HCT116 (cell line): Measurements from ENCODE around the gene ZDHHC14. TPM values are rescaled to one million over a fixed set of nuclear protein-coding genes. Genes with fewer than 3 reads are reported as not detected.

Experiments
- ATAC-seq: fragments of 200-7000 bp; cut with Tn5 transposase; 2 replicates; pipeline ENCODE4 v1.9.1; 2020; ENCODE audit warnings: mild to moderate bottlenecking, moderate library complexity
- BruUV-seq: library from RNA; stranded (reverse); fragments of 400-500 nt; replicated peaks from 2 replicates; lab custom pipeline; 2021; lab: Mats Ljungman, UMichigan
- CTCF ChIA-PET: fragments of 300-600 bp; sonication (Branson Sonifier 250); formaldehyde crosslinking; loops from one replicate; lab custom pipeline; 2021; ENCODE audit warnings: antibody characterized with exemption; lab: Charles Lee
- POLR2A ChIA-PET: fragments of 300-600, 350-600 bp; sonication (Branson Sonifier 250); formaldehyde crosslinking; loops from one replicate; lab custom pipeline; 2021; ENCODE audit warnings: antibody characterized with exemption; lab: Charles Lee
- RAD21 ChIA-PET, 2 experiments: fragments of 300-600 bp; sonication (Branson Sonifier 250); formaldehyde crosslinking; loops; one replicate each; lab custom pipeline; 2023; ENCODE audit warnings: low total read pairs in 2 of 2; ENCODE audit not compliant: uncharacterized antibody in 2 of 2, unreplicated experiment in 2 of 2, low non-redundant PET in 1 of 2; lab: Charles Lee
- DNase-seq: peaks from one replicate; pipeline ENCODE4 v3.0.0-alpha.2; 2010; ENCODE audit warnings: low read depth, low spot score
- H2AFZ ChIP-seq: fragments of 200-600 bp; shearing (Covaris generic), sonication (generic); 2 replicates; pipeline ENCODE4 v1.6.1; 2017; ENCODE audit warnings: low read depth, mixed run types, mixed read lengths, antibody characterized with exemption, low read length; ENCODE audit not compliant: poor library complexity, severe bottlenecking
- H3K27ac ChIP-seq: 2 replicates; pipeline ENCODE4 v1.5.1; 2012; ENCODE audit warnings: low read depth, low read length
- H3K27me3 ChIP-seq: fragments of 200-600 bp; sonication (generic); 2 replicates; pipeline ENCODE4 v1.6.1; 2016; ENCODE audit warnings: mixed run types, low read length, mixed read lengths; ENCODE audit not compliant: insufficient read depth
- H3K36me3 ChIP-seq, 2 experiments: fragments of 200-500 bp in 1 of 2; fragments of 200-600 bp in 1 of 2; sonication (Bioruptor generic) in 1 of 2; sonication (generic) in 1 of 2; 2 replicates each; pipeline versions ENCODE4 v1.5.1 to v1.6.1; 2014 to 2016; ENCODE audit warnings: low read length in 2 of 2, inconsistent platforms in 1 of 2, mixed read lengths in 1 of 2, mixed run types in 1 of 2; ENCODE audit not compliant: insufficient read depth in 2 of 2, control insufficient read depth in 1 of 2
- H3K4me1 ChIP-seq, 2 experiments: fragments of 200-600 bp in 1 of 2; sonication (generic) in 1 of 2; 2 replicates each; pipeline versions ENCODE4 v1.5.1 to v1.6.1; 2012 to 2017; ENCODE audit warnings: low read length in 2 of 2, inconsistent platforms in 1 of 2, mild to moderate bottlenecking in 1 of 2, mixed read lengths in 1 of 2, mixed run types in 1 of 2, moderate library complexity in 1 of 2; ENCODE audit not compliant: insufficient read depth in 2 of 2, control insufficient read depth in 1 of 2
- H3K4me2 ChIP-seq: fragments of 200-600 bp; sonication (generic); 2 replicates; pipeline ENCODE4 v1.6.1; 2017; ENCODE audit warnings: mixed run types, low read length, mixed read lengths
- H3K4me3 ChIP-seq, 2 experiments: fragments of 200-600 bp in 1 of 2; sonication (generic) in 1 of 2; replicated peaks in 1 of 2; 2 replicates each; pipeline ENCODE4 v1.5.1; 2011 to 2016; ENCODE audit warnings: low read length in 2 of 2, control low read depth in 1 of 2, low read depth in 1 of 2, mild to moderate bottlenecking in 1 of 2, mixed read lengths in 1 of 2, mixed run types in 1 of 2
- H3K79me2 ChIP-seq: fragments of 200-600 bp; sonication (generic); 2 replicates; pipeline ENCODE4 v1.6.1; 2017; ENCODE audit warnings: mild to moderate bottlenecking, mixed run types, low read length, moderate library complexity, mixed read lengths; ENCODE audit not compliant: insufficient read depth
- H3K9ac ChIP-seq: fragments of 200-600 bp; sonication (generic); 2 replicates; pipeline ENCODE4 v1.6.1; 2016; ENCODE audit warnings: low read length, mixed read lengths
- H3K9me2 ChIP-seq: fragments of 200-600 bp; sonication (generic), shearing (Covaris generic); 2 replicates; pipeline ENCODE4 v1.6.1; 2017; ENCODE audit warnings: mixed run types, mild to moderate bottlenecking, moderate library complexity; ENCODE audit not compliant: insufficient read depth
- H3K9me3 ChIP-seq, 2 experiments: fragments of 200-500 bp in 1 of 2; fragments of 200-600 bp in 1 of 2; sonication (Bioruptor generic) in 1 of 2; sonication (generic) in 1 of 2; 2 replicates each; pipeline ENCODE4 v1.6.1; 2014 to 2017; ENCODE audit warnings: low read length in 2 of 2, mixed read lengths in 2 of 2, inconsistent platforms in 1 of 2, low read depth in 1 of 2, mild to moderate bottlenecking in 1 of 2, mixed run types in 1 of 2, moderate library complexity in 1 of 2; ENCODE audit not compliant: control insufficient read depth in 1 of 2, insufficient read depth in 1 of 2
- H4K20me1 ChIP-seq: fragments of 200-600 bp; sonication (generic), shearing (Covaris generic); 2 replicates; pipeline ENCODE4 v1.6.1; 2017; ENCODE audit warnings: mixed run types, mild to moderate bottlenecking, moderate library complexity; ENCODE audit not compliant: insufficient read depth
- ATF3 ChIP-seq: IDR thresholded peaks from 2 replicates; pipeline ENCODE4 v1.6.1; 2012
- CEBPB ChIP-seq: IDR thresholded peaks from 2 replicates; pipeline ENCODE4 v1.6.1; 2012; ENCODE audit warnings: low read depth
- CTCF ChIP-seq, 3 experiments: fragments of 200-600 bp in 1 of 3; sonication (generic) in 1 of 3; IDR thresholded peaks in 2 of 3; conservative IDR thresholded peaks in 1 of 3; 2 replicates each; pipeline ENCODE4 v1.5.1; 2012 to 2017; ENCODE audit warnings: low read depth in 2 of 3, low read length in 2 of 3, antibody characterized with exemption in 1 of 3, borderline replicate concordance in 1 of 3, control low read depth in 1 of 3, mild to moderate bottlenecking in 1 of 3, mixed read lengths in 1 of 3, mixed run types in 1 of 3, moderate library complexity in 1 of 3; ENCODE audit not compliant: insufficient read depth in 1 of 3
- EZH2phosphoT487 ChIP-seq: fragments of 200-600 bp; IDR thresholded peaks from 2 replicates; pipeline ENCODE4 v1.6.1; 2018; ENCODE audit warnings: antibody characterized with exemption, borderline replicate concordance
- FOSL1 ChIP-seq: IDR thresholded peaks from 2 replicates; pipeline ENCODE4 v1.6.1; 2012; ENCODE audit warnings: low read depth
- MAX ChIP-seq: IDR thresholded peaks from 2 replicates; pipeline ENCODE4 v1.6.1; 2012
- POLR2A ChIP-seq: IDR thresholded peaks from 2 replicates; pipeline ENCODE4 v1.7.0; 2011; ENCODE audit warnings: borderline replicate concordance; ENCODE audit not compliant: insufficient read depth, insufficient read length; ENCODE audit errors: extremely low read depth
- POLR2AphosphoS5 ChIP-seq: IDR thresholded peaks from 2 replicates; pipeline ENCODE4 v1.6.1; 2011; ENCODE audit warnings: mild to moderate bottlenecking, low read depth, low read length, moderate library complexity
- RAD21 ChIP-seq: IDR thresholded peaks from 2 replicates; pipeline ENCODE4 v1.6.1; 2012; ENCODE audit warnings: low read depth, mild to moderate bottlenecking
- SIN3A ChIP-seq: IDR thresholded peaks from 2 replicates; pipeline ENCODE4 v1.6.1; 2012; ENCODE audit warnings: low read depth
- SP1 ChIP-seq: IDR thresholded peaks from 2 replicates; pipeline ENCODE4 v1.6.1; 2012; ENCODE audit warnings: low read depth
- SRF ChIP-seq: IDR thresholded peaks from 2 replicates; pipeline ENCODE4 v1.6.1; 2012; ENCODE audit warnings: low read depth
- YY1 ChIP-seq: IDR thresholded peaks from 2 replicates; pipeline ENCODE4 v1.6.1; 2011; ENCODE audit warnings: low read length, low read depth, moderate library complexity, mild to moderate bottlenecking; ENCODE audit not compliant: insufficient replicate concordance; ENCODE audit errors: extremely low read depth
- ZNF274 ChIP-seq: fragments of 200-500 bp; sonication (Bioruptor generic); IDR thresholded peaks from 2 replicates; pipeline ENCODE4 v1.6.1; 2014; ENCODE audit warnings: mild to moderate bottlenecking, low read depth, low read length, inconsistent platforms
- intact Hi-C: fragments of 100-400 bp; cut with micrococcal nuclease; formaldehyde crosslinking; loops from 2 replicates; pipeline ENCODE4 v1.10.0; 2022
- total RNA-seq: library from RNA; stranded (reverse); gene quantifications from one replicate; pipeline ENCODE4 v1.2.1, GENCODE V29; 2021; ENCODE audit not compliant: unreplicated experiment

ZDHHC14 gene
- total RNA-seq, 1 experiment from 2014 or later, result 5.3 TPM

- Histone ChIP-seq H3K4me1 (no peaks in the 10 kb centered on the region), H3K9ac (no peak overlapping the region), H4K20me1 (no peaks in the 10 kb centered on the region), H3K36me3 (no peaks in the 10 kb centered on the region), H3K4me3 (no peak overlapping the region), H3K9me2 (no peaks in the 10 kb centered on the region), H3K27me3 (no peaks in the 10 kb centered on the region), H2AFZ (no peak overlapping the region), H3K79me2 (no peaks in the 10 kb centered on the region), H3K4me2 (no peak overlapping the region), H3K27ac (no peak overlapping the region), H3K9me3 (no peaks in the 10 kb centered on the region)
- CTCF ChIA-PET, result no interaction called here
- BruUV-seq, result no TSS peak
- ATAC-seq (no peak), DNase-seq (no peak)
- TF ChIP-seq SIN3A, result no peak
- TF ChIP-seq SP1, result no peak
- no peak for TF ChIP-seq POLR2AphosphoS5
- no peak for TF ChIP-seq YY1
- TF ChIP-seq CTCF (IDR thresholded peaks at IDR 0.05 in 2 of 3, conservative IDR thresholded peaks at IDR 0.05 in 1 of 3; ENCODE audit: borderline replicate concordance in 1 of 3, insufficient read depth in 1 of 3, low read depth in 2 of 3, low read length in 2 of 3), result no peak
- no peak for TF ChIP-seq RAD21
- no peak for TF ChIP-seq MAX
- TF ChIP-seq ATF3, result no peak
- no peak for TF ChIP-seq FOSL1
- no peak for TF ChIP-seq EZH2phosphoT487
- no peak for TF ChIP-seq ZNF274
- no peak for TF ChIP-seq CEBPB
- no peak for TF ChIP-seq SRF
- no peak for TF ChIP-seq POLR2A
- POLR2A ChIA-PET, result no interaction called here
- intact Hi-C loops, result no loop called here
- RAD21 ChIA-PET, result no interaction called here
Observed at GRCh38 chr6:157631412-157631811, 250.4 kb downstream of the ZDHHC14 start.
